Epidermal melanocyte (primary cell): ENCODE results near the gene HTT.
A peak's percentile ranks its signal among the peaks of the same experiment; 100 is the strongest.

Source experiments
- DNase-seq: peaks from one replicate; pipeline ENCODE4 v3.0.0; 2011; ENCODE audit warnings: low spot score; ENCODE audit not compliant: insufficient read length

Gene HTT

GRCh38 chr4:3288571-3289094, 214.2 kb downstream of the HTT start:
- no peak for DNase-seq

GRCh38 chr4:3290476-3290875, 216.0 kb downstream of the HTT start:
- DNase-seq, result no peak

- DNase-seq, result no peak
Measured at GRCh38 chr4:3290889-3291321, 216.4 kb downstream of the HTT start.

GRCh38 chr4:3291411-3291968, 217.0 kb downstream of the HTT start:
- no peak for DNase-seq

- peak; percentile 40 for DNase-seq
Measured at GRCh38 chr4:3291969-3292570, 217.6 kb downstream of the HTT start.

- DNase-seq, result peak; percentile 98
Measured at GRCh38 chr4:3292571-3293400, 218.3 kb downstream of the HTT start, which contains the start of gene RGS12. TSS of gene RGS12 (plus strand) at chr4:3293021. CDS start at chr4:3316171, 23,150 bp downstream.
